HPDE6-E6E7 (cell line): ENCODE measurements around the gene PHOX2A.

Source experiments
- DNase-seq: peaks from one replicate; pipeline ENCODE4 v3.0.0; 2011; ENCODE audit warnings: missing footprints; ENCODE audit errors: extremely low spot score

The PHOX2A gene

GRCh38 chr11:72249961-72250360 lies 6.0 kb upstream of the PHOX2A start:
- no peak for DNase-seq

GRCh38 chr11:72247584-72247983 lies 3.6 kb upstream of the PHOX2A start:
- DNase-seq: no peak

GRCh38 chr11:72245263-72245816 lies 1.4 kb upstream of the PHOX2A start:
- DNase-seq: no peak

- DNase-seq: no peak
Measured at GRCh38 chr11:72244361-72245262, 636 bp upstream of the PHOX2A start.

- no peak for DNase-seq
Measured at GRCh38 chr11:72243173-72244059, 560 bp downstream of the PHOX2A start.

GRCh38 chr11:72242141-72242540 lies 1.8 kb downstream of the PHOX2A start:
- DNase-seq: no peak

GRCh38 chr11:72241291-72241781 lies 2.6 kb downstream of the PHOX2A start:
- DNase-seq: no peak

- no peak for DNase-seq
Measured at GRCh38 chr11:72240461-72241290, 3.3 kb downstream of the PHOX2A start.

GRCh38 chr11:72239849-72240460 lies 4.0 kb downstream of the PHOX2A start:
- no peak for DNase-seq

GRCh38 chr11:72239313-72239848 lies 4.6 kb downstream of the PHOX2A start:
- DNase-seq: no peak

GRCh38 chr11:72238492-72239312 lies 5.3 kb downstream of the PHOX2A start:
- DNase-seq: no peak

- DNase-seq: no peak
Measured at GRCh38 chr11:72238040-72238450, 5.9 kb downstream of the PHOX2A start.

- no peak for DNase-seq
Measured at GRCh38 chr11:72237112-72237931, 6.7 kb downstream of the PHOX2A start.

- no peak for DNase-seq
Measured at GRCh38 chr11:72236774-72237111, 7.2 kb downstream of the PHOX2A start.

- DNase-seq: no peak
Measured at GRCh38 chr11:72236083-72236697, 7.8 kb downstream of the PHOX2A start.

GRCh38 chr11:72235351-72236057 lies 8.5 kb downstream of the PHOX2A start:
- DNase-seq: no peak

- DNase-seq: no peak
Measured at GRCh38 chr11:72234920-72235319, 9.1 kb downstream of the PHOX2A start.

GRCh38 chr11:72234514-72234830 lies 9.5 kb downstream of the PHOX2A start:
- no peak for DNase-seq
